ENCODE data around the gene ACVR1B.

ACVR1B gene

DNA sequence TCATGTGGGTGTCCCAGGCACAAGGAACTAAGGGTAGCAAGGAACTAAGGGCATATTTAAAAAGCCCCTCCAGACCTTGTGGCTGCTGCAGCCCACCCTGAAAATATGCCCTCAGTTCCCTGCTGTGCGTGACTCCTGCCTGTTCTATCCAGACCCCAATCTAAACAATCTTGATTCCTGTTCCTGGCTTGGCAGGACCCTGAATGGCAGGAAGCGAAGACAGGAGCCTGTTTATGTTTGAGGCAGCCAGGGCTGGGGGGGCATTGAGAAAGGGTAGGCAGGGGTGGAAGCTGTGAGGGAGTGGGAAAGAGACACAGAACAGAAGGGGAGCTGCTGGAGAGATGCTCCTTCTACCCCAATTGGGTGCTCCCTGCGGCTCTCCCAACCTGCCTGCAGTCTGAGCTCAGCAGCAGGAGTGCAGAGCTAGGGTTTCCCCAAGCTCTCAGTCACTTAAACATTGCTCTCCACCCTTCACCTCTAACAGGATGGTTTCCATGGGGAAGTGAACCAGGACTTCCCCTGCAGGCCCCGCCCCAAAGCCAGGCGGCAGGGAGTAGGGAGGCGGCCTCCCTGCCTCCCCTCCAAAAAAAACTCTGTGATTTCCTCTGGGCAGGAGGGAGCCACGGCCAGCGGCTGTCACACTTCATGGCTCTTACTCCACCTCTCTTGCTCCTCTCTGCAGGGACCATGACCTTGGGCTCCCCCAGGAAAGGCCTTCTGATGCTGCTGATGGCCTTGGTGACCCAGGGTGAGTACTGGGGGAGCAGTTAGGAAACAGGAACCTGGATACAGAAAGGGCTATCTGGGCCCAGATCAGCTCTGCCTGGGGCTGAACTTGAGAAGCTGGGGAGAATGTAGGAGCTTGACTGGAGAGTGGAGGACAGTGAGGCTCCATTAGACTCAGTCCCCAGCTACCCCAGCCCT, 39.4 kb upstream of the ACVR1B start:
- peak; percentile 15 for FAIRE-seq
- DNase-seq (ENCODE audit: insufficient read length, low spot score), result peak; percentile 78
- TF ChIP-seq POLR2A (IDR thresholded peaks at IDR 0.05; ENCODE audit: low read depth, low read length), result no peak

DNA sequence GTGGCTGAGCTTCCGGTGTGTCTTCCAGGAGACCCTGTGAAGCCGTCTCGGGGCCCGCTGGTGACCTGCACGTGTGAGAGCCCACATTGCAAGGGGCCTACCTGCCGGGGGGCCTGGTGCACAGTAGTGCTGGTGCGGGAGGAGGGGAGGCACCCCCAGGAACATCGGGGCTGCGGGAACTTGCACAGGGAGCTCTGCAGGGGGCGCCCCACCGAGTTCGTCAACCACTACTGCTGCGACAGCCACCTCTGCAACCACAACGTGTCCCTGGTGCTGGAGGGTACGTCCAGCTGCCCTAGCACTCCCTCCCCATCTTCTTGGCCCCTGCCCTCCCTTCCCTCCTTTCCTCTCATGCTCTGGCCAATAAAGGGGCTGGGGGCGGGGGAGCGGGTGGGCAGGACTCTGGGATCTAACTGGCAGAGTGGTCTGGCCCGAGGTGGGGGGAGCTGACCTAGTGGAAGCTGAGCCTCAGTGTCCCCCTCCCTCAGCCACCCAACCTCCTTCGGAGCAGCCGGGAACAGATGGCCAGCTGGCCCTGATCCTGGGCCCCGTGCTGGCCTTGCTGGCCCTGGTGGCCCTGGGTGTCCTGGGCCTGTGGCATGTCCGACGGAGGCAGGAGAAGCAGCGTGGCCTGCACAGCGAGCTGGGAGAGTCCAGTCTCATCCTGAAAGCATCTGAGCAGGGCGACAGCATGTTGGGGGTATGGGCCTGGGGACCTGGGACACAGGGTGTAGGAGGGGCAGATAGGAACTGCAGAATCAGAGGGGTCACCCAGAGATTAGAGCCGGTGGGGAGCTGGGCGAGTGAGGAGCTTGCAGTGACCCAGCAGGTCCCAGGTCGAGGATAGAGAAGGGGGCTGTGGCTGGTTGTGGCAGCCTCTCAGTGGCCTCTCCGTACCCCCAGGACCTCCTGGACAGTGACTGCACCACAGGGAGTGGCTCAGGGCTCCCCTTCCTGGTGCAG, 38.1 kb upstream of the ACVR1B start:
- FAIRE-seq (no peak), DNase-seq (ENCODE audit: insufficient read length, low spot score) (no peak)
- TF ChIP-seq POLR2A (IDR thresholded peaks at IDR 0.05; ENCODE audit: low read depth, low read length), result no peak

DNA sequence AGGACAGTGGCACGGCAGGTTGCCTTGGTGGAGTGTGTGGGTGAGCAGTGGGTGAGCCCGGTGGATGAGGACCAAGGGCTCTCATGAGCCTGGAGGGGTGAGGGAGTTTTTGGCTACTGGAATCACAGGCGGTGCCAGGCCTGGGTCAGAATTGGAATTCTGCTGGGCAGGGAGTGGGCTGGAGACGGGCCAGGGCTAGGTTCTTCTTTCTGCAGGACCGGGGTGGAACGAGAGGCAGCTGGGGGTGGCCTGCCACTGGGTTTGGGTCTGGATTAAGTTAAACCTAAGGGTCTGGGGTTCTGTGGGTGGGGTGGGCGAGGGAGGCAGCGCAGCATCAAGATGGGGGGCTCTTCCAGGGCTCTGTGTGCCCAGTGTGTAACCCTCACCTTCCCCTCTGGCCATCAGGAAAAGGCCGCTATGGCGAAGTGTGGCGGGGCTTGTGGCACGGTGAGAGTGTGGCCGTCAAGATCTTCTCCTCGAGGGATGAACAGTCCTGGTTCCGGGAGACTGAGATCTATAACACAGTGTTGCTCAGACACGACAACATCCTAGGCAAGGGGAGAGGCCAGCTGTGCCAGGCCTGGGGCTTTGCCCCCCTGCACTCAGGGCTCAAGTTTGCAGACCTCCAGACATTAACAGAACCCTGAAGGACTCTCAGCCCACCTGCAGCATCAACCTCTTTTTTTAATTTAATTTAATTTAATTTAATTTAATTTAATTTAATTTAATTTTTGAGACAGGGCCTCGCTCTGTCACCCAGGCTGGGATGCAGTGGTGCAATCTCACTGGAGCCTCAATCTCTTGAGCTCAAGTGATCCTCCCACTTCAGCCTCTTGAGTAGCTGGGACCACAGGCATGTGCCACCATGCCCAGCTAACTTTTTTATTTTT, 37.2 kb upstream of the ACVR1B start:
- DNase-seq (ENCODE audit: insufficient read length, low spot score) (no peak), FAIRE-seq (no peak)
- no peak for TF ChIP-seq POLR2A (IDR thresholded peaks at IDR 0.05; ENCODE audit: low read depth, low read length)

DNA sequence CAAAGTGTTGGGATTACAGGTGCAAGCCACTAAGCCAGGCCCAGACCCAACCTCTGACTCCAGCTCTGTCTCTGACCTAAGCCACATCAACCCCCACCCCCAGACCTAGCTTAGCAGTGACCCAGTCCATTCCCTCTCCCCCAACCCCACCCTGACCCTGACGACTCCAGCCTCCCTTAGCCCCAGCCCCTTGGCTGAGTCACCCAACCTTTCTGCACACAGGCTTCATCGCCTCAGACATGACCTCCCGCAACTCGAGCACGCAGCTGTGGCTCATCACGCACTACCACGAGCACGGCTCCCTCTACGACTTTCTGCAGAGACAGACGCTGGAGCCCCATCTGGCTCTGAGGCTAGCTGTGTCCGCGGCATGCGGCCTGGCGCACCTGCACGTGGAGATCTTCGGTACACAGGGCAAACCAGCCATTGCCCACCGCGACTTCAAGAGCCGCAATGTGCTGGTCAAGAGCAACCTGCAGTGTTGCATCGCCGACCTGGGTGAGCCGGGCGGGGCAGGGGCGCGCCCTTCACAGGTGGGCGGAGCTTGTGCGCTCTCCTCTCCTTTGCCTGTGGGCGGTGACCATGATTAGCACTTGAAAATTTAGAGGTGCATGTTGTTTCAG, 36.4 kb upstream of the ACVR1B start:
- TF ChIP-seq POLR2A (IDR thresholded peaks at IDR 0.05; ENCODE audit: low read depth, low read length), result no peak

DNA sequence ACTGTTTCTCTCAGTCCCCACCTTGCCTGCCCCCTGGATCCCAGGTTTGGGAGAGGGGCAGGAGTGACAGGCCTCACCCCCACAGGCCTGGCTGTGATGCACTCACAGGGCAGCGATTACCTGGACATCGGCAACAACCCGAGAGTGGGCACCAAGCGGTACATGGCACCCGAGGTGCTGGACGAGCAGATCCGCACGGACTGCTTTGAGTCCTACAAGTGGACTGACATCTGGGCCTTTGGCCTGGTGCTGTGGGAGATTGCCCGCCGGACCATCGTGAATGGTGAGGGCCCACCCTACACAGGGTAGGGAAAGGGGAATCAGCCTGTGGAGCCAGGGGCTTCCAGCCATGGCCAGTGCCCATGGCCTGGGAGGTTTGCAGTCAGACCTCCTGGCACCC, 35.5 kb upstream of the ACVR1B start:
- DNase-seq (ENCODE audit: insufficient read length, low spot score) (no peak), FAIRE-seq (no peak)
- TF ChIP-seq POLR2A (IDR thresholded peaks at IDR 0.05; ENCODE audit: low read depth, low read length), result no peak

More for the DNA sequence above, 36.4 kb upstream of the ACVR1B start:
- no peak for FAIRE-seq
- DNase-seq (ENCODE audit: insufficient read length, low spot score), result no peak

DNA sequence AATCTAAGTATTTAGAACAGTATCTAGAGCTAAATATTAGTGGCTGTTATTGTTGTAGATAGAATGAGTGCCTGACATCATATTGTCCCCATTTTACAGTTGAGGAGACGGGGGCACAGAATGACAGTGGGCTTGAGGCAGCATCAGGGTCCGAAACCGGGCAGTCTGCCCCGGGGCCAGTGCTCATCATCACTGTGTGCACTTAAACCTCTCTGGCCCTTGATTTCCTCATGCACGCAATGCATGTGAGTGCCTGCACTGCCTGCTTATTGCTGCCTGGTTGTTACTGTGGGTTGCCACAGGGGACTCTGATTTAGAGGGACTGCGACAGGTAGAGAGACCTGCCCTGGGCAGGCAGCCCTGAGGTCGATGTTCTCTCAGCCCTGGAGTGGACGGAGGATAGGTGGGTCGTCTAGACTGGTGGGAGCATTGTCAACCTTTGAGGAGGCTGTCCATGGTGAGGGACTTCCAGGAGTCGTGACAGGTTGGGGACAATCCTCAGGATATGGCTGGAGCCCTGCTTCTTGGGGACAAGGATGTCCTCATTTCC, 34.4 kb upstream of the ACVR1B start:
- no peak for DNase-seq (ENCODE audit: insufficient read length, low spot score)
- FAIRE-seq, result no peak

DNA sequence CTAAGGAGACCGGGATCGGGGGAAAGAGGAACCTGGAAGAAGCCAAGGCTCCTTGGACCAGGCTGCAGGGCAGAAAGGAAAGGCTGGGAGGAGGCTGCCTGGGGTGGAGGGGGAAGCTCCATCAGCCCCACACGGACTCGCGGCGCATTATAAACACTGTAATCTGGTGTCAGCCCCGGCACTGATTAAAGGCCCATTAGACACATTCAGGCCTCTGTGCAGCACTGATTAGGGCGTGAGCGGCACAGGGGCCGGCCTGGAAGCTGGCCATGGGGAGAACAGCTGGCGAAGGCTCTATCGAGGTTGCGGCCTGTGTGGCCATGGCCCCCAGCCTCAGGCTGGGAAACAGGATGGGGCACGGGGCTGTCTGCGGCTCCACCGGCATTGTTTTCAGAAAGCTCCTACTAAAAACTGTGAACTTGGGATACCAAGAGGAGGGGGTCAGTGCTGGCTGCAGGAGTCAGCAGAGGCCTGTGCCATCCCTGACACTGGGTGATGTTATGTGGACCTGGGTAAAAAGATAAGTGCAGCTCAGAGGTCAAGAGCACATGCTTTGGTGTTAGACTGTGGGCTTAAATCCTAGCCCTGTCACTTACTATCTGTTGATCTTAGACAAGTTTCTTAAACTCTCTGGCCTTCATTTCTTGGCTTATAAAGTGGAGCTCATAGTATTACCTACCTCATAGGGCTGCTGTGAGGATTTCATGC, 33.6 kb upstream of the ACVR1B start:
- FAIRE-seq, result no peak
- TF ChIP-seq POLR2A (IDR thresholded peaks at IDR 0.05; ENCODE audit: low read depth, low read length), result no peak
- no peak for DNase-seq (ENCODE audit: insufficient read length, low spot score)

More for the DNA sequence above, 34.4 kb upstream of the ACVR1B start:
- TF ChIP-seq POLR2A (IDR thresholded peaks at IDR 0.05; ENCODE audit: low read depth, low read length), result no peak

DNA sequence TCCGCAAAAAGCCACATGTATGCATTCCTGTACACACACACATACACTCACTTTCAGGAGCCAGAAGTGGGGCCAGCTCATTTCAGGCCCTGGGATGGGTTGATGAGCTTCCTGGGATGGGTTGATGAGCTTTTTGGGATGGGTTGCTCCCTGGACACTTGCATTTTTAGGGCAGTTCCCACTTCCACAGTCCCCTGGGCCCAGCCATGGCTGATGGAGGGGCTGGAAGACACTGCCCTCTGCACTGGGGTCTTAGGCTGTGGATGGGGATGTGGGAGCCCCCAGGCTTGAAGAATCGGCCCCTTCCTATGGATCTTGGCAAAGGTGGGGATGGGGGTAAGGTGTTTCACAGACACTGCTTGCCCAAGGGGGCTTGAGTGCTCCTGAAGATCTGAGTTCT, 31.5 kb upstream of the ACVR1B start:
- TF ChIP-seq POLR2A (IDR thresholded peaks at IDR 0.05; ENCODE audit: low read depth, low read length), result no peak
- DNase-seq (ENCODE audit: insufficient read length, low spot score) (no peak), FAIRE-seq (no peak)

DNA sequence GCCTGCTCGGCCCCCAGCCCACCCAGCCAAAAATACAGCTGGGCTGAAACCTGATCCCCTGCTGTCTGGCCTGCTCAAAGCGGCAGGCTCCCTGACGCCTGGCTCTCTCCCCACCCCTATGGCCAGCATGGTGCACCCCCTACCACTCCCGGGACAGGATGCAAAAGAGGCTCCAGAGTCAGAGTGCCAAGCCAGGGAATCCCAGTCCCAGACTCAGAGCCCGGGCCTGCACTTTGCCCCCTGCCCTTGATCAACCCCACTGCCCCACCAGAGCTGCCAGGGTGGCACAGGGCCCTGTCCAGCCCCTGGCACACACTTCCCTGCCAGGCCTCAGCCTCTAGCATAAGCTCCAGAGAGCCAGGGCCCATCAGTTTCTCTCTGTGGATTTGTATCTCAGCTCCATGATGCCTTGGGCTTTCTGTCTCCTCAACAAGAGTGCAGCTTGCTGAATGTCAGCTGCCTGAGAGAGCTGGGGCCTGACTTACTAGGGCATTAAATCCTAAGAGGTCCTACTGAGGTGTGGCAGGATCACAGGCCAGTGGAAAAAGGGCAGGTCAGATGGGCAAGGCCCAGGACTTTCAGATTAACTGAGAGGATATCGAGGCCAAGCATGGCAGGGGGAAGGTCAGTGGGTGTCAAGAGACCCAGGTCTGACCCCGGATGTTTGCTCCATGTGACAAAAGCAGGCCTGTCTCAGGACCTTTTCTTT, 30.3 kb upstream of the ACVR1B start:
- TF ChIP-seq POLR2A (IDR thresholded peaks at IDR 0.05; ENCODE audit: low read depth, low read length), result no peak
- no peak for FAIRE-seq
- no peak for DNase-seq (ENCODE audit: insufficient read length, low spot score)

DNA sequence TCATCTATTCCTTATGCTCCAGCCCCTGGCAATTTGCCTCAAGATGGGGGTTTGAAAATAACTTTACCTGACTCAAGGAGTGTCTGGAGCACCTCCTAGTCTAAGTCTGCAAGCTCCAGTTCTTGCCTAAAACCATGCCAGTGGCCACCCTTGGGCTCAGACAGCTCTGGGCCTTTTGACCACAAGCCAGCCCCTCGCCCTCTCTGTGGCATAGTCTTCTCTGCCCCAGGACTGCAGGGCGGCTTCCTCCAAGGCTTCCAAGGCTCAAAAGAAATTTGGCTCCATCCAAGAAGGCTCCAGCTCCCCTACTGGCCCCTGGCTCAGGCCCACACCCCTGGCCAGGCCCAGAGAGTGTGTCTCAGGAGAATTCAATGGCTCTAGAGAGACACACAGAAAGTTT, 29.4 kb upstream of the ACVR1B start:
- DNase-seq (ENCODE audit: insufficient read length, low spot score) (no peak), FAIRE-seq (no peak)
- TF ChIP-seq POLR2A (IDR thresholded peaks at IDR 0.05; ENCODE audit: low read depth, low read length), result no peak

DNA sequence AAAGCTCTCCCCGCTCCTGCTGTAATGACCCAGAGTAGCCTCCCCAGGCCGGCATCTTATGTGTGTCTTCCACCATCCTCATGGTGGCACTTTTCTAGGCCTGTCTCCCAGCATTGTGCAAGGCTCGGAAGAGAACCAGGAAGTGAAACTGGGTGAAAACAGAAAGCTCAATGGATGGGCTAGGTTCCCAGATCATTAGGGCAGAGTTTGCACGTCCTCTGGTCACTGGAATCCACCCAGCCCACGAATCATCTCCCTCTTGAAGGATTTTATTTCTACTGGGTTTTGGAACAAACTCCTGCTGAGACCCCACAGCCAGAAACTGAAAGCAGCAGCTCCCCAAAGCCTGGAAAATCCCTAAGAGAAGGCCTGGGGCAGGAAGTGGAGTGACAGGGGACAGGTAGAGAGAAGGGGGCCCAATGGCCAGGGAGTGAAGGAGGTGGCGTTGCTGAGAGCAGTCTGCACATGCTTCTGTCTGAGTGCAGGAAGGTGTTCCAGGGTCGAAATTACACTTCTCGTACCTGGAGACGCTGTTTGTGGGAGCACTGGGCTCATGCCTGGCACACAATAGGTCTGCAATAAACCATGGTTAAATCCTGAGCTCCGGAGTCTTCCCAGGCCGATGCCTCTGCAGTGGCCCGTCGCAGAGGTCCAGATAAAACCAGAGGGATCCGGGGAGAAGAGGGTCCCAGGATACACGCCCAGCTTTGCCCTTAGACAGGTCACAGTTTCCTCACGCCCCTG, 28.6 kb upstream of the ACVR1B start:
- FAIRE-seq (no peak), DNase-seq (ENCODE audit: insufficient read length, low spot score) (no peak)
- no peak for TF ChIP-seq POLR2A (IDR thresholded peaks at IDR 0.05; ENCODE audit: low read depth, low read length)

All from H54 (cell line).